ENCODE results near the gene PXYLP1.

- no peak for TF ChIP-seq EZH2 (IDR thresholded peaks at IDR 0.05; ENCODE audit: insufficient read depth, poor library complexity, severe bottlenecking)
- no peak for TF ChIP-seq EZH2phosphoT487 (IDR thresholded peaks at IDR 0.05; ENCODE audit: insufficient read depth, low read depth)
These were observed 22.2 kb downstream of the PXYLP1 start for GRCh38 chr3:141253811-141254210.

Measured in GM23248 (cell line).